ENCODE results near the gene CCRL2.
"Not testable (repeated sequence)": the region's sequence is repeated elsewhere in the genome, so short reads cannot be mapped to it uniquely, and the experiment has no call there.

CCRL2 gene

DNA sequence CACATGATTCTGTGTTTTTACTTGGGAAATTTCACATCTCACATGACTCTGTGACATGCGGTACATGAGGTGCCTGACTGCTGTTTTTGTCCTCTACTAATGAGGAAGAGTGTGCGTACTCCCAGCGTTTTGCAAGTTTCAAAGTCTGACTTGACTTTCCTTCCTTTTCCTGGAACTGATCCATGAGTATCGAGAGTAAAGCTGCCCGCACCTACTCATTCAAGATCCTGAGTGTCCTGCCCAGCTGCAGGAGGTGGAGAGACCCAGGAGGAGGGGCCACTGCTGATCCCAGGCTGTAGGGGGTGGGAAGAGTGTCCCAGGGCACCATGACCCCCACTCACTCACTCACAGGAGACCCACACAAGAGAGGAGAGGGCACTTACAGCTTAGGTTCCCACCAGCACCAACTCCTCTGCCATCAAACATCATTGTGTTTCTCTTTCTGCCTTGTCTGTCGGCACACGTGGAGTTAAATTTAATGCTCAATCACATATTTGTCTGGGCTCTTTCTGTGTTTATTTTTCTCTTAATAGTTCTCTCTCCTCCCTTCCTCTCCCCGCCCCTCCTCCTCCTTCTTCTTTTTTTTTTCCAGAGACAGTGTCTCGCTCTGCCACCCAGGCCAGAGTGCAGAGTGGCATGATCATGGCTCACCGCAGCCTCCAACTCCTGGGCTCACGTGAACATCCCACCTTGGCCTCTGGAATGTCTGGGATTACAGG lies 1.6 kb upstream of the CCRL2 start:
- no peak for DNase-seq

DNA sequence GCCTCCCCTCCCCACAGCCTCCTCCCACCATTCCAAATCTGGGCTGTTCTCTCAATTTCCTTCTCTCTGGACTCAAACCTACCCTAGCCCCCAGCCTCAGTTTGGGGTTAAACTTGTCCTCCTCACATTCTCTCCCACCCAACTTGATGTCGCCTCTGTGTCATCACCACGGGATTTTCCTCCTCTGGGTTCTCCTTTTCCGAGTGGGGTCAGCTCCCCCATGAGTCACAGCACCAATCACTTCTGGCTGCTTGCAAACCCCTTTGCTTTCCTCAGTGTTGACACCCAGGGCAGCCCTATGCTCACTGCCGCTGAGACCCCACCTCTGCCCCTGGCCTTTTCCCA lies 644 bp upstream of the CCRL2 start:
- DNase-seq: no peak

DNA sequence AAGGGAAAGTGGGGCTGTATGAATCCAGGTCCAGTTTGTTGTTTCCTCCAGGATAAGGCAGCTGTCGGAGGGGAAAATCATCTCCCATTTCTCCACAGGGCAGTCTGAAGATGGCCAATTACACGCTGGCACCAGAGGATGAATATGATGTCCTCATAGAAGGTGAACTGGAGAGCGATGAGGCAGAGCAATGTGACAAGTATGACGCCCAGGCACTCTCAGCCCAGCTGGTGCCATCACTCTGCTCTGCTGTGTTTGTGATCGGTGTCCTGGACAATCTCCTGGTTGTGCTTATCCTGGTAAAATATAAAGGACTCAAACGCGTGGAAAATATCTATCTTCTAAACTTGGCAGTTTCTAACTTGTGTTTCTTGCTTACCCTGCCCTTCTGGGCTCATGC lies 911 bp downstream of the CCRL2 start:
- DNase-seq: no peak

DNA sequence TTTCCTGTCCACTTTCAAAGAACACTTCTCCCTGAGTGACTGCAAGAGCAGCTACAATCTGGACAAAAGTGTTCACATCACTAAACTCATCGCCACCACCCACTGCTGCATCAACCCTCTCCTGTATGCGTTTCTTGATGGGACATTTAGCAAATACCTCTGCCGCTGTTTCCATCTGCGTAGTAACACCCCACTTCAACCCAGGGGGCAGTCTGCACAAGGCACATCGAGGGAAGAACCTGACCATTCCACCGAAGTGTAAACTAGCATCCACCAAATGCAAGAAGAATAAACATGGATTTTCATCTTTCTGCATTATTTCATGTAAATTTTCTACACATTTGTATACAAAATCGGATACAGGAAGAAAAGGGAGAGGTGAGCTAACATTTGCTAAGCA lies 1.8 kb downstream of the CCRL2 start:
- DNase-seq: no peak

DNA sequence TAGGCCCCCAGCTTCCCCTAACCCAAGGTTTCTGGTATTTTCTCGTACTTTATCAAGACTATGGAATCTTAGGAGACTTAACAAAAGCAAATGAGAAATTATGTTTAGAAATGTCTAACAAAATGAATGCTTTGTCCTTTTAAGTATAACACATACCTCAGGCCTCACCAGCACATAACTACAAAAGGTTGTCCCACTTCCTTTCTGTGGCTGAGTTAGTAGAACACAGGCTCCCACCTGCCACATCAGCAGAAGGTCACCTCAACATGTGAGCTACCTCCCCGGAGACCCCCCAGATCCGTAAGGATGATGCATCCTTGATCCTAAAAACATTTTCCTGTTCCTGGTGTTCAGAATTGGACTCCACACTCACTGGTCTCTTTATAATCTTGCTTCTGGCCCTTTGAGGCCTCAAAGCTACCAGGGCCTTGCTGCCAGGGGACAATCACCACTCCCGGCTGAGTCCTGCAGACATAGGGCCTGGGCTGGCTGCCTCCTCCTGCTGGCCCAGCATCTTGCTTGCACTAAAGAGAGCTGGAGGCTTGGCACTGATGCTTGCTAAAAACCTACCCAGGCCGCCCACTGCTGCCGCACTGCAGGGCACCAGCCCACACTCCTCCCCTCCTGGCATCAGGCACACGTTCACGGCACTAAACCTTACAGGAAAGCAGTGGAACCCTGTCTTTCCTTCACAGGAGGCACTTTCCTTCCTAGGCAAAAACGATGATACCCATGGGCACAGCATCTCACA lies 2.9 kb downstream of the CCRL2 start:
- no peak for DNase-seq

DNA sequence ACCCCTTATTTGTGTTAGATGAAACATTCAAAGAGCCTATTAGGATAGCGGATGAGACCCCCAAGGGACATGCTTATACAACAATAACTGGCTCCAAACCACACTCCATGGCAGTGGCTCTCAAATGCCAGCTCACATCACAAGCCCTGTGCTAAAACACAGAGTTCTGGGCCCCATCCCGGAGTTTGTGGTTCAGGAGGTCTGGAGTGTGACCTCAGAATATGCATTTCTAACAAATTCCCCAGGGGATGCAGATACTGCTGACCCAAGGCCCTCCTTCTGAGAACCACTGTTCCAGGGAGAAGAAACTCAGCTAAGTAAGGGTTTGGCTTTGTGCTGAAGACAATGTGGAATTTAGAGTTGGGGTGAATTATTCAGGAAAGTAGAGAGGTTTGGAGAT lies 3.6 kb downstream of the CCRL2 start:
- no peak for DNase-seq

DNA sequence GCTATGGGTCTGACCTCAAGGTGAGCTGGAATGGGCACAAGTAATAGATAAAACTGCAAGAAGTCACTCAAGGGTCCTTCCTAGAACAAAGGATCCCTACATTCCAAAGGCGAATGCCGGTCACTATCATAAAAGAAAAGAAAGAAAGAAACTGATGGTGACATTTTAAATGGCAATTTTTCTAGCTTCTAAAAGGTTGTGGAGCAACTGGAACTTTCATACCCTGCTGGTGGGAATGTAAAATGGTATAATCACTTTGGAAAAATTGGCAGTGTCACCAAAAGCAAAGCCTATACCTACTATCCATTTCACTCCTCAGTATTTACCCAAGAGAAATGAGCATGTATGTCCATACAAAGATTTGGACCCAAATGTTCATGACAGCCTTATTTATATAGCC lies 4.2 kb downstream of the CCRL2 start:
- no peak for DNase-seq

DNA sequence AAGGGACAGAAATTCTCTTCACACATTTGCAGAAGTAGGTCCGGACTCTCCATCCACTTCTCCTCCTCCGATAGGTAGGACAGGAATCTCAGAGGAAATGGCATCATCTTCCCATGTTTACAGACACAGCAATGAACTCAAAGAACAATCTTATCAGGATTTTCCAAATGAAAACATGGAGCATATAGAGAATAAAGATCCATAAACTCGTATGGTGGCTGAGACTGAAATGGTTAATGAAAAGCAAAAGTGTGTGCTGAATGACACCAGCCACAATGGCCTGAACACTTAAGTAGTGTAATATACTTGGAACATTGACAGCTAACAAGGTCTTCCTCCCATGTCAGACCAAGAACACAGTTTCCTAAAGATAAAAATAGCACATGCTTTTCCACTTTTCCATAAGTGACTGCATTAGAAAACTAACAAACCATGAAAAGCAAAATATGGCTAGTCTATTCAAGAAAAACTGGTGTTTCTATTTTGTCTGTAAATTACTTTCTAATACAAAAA lies 5.8 kb downstream of the CCRL2 start:
- no peak for DNase-seq

DNA sequence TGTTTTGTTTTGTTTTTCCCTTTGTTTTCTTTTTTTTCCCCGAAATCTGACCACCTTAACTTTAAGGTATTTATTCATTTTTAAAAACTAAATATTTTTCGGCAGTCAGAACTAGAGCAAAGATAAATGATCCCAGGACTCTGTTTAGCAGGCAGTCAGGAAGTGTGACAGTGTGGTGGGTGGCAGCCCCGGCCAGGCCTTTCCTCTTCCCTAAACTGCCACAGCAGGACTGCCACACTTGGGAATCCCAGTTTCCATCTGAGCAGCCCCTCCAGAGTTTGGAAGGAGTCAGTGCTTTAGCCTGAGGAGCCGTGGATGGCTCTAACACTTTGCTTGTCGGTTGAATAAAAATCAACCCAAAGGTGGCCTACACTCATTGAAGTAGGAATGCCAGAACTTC lies 6.9 kb downstream of the CCRL2 start:
- DNase-seq: no peak

DNA sequence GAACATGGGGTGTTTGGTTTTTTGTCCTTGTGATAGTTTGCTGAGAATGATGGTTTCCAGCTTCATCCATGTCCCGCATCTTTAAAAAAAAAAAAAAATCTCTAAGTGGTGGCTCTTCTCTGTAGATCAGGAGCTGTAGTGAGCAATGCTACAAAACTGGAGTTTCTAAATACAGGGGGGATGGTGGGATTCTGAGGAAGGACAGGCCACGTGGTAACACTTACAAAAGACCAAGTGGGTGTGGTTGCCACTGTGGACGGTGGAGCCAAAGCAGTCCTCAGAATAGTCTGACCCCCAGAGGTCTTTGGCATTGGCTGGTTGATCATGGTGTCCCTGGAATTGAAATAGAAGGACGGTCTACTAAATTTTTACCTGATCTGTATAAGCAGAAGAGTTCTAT lies 7.7 kb downstream of the CCRL2 start:
- DNase-seq: no peak

DNA sequence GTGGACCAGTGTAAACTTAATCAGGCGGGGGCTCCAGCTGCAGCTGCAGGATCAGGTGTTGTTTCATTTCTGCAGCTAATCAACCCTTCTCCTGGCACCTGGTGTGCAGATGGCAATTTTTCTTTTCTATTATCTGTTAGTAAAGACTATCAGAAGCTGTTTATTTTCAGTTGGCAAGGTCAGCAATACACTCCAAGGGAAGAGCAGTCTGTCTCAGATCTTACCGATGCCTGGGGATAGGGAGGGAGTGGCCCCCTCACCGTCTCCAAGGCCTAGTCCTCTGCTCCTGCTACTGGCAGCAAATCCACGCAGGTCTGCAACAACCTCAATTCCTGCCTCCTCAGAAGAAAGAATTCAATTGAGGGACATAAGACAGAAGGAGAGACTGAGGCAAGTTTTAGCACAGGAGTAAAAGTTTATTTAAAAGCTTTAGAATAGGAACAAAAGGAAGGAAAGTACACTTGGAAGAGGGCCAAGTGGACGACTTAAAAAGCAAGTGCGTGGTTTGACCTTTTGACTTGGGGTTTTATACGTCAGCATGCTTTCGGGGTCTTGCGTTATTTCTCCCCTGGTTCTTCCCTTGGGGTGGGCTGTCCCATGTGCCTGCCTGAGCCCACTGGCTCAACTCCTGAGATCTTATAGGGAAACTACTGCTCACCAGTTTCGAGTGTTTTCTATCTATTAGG lies 9.2 kb downstream of the CCRL2 start:
- DNase-seq: no peak

DNA sequence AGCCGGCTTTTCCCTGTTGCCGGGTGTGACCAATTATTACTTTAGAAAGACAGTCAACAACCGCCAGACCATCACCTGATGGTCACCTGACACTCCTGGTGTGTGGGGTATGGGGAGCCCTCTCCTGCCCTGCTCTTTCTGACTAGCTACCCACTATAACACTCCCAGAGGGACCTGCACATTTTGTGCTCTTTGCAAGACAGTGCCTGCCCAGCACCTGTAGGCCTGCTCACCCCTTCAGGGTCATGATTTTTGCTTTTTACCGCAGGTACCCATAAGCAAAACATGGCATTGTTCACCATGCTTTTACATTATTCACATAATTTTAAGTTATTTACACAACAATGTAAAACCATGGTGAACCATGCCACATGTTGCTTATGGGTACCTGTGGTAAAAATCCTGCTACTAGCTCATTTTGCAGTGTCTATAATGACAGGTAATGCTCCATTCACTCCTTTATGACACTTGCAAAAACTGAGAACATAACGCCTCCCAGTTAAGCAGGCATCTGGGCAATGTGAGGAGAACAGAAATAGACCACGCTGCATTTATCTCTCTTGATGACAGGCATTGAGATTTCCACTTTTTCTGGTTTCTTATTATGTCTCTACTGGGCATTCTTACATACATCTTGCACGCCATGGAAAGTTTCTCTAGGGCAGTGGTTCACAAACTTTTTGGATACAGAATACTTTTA lies 9.9 kb downstream of the CCRL2 start:
- DNase-seq: no peak

DNA sequence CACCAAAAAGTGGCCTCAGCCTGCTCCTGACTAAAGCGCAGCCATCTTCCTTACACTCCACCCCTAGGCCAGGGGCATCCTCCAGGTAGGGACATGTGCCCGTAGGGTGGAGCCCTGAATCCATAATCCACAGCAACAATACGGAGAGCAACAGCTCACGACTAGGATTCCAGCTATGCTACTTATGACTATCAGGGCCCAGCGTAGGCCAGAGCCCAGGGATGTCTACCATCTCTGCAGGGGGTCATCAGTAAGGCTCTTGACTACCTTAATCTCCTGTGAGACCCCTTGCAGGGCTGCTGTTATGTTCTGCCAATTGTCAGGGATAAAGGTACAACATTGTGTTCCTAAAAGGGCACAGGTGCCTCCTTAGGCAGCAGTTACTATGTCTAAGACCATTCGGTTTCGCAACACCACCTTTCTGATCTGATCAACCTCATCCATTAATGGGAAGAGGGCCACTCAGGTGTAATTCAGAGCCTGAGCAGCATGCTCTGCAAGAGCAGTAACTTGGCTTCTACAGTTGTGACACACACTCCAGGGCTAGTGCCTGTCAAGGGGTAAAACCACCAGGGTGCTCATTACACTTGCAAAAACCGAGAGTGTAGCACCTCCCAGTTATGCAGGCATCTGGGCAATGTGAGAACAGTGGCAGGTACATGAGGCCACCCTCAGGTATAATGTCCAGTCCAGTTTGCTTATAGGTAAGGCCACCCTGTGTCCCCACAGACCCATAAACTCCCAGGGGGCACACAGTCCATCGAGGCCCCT lies 11.0 kb downstream of the CCRL2 start:
- DNase-seq: no peak

DNA sequence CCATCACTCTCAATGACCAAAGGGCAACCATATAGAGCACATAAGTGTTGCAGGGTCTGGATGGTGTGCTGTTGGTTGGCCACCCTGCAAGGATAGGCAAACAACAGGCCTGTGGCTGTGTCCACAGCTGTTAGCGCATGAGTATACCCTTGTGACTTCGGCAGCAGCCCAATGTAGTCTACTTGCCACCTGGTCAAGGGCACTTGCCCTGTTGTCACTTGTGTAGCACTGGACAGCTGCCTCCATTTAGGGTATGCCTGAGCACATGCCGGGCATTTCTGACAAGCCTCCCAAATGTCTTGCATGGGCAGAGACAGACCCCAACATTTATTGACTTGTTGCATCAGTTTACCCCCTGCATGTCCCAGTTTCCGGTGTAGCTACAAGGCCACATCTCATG lies 12.8 kb downstream of the CCRL2 start:
- DNase-seq: no peak

DNA sequence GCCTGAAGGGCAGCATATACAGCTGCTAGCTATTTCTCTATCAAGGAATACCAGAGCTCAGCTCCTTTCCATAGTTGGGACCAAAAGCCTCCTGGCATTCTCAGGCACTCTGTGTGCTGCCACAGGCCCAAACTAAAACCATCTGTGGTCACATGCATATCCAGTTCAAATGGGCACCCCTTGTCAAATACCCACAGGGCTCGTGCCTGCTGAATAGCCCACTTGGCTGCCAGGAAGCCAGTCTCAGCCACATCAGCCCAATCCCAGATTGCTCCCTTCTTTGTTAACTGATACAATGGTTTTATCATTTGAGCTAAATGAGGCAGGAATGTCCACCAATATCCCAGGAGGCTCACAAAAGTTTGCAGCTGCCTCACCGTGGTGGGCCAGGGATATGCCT lies 13.9 kb downstream of the CCRL2 start:
- no peak for DNase-seq

DNA sequence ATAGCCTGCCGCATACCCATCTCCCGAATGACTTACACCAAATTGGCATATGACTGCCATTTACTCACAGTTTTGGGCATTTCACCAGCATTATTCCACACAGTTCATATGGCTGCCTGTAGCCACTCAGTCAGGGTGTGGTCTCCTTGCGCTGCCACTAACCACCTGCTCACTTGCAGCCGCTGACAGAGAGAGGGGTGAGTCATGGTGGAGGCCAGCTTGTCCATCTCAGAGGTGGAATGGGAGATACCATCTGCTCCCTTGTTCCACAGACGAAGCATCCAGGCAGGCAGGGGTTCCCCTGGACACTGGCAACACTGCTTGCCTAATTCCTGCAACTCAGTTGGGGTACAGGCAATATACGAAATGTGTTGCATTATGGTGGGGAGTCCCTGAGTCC lies 15.6 kb downstream of the CCRL2 start:
- no peak for DNase-seq

DNA sequence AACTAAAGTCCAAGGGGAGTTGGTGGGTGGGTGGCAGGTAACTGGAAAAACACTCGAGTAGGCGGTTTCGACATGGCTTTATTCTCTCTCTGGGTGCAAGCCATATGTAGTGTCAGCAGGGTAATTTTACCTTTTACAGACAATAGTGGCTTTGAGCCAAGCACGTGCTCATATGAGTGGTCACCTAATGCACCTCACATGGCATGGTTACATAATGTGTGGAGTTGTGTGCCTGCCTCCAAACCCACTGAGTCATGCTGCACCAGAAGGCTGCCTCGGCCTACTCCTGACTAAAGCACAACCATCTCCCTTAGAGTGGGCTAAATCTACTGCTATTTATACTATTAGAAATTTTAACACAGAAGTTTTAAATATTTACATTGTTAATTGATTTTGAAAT lies 16.5 kb downstream of the CCRL2 start:
- no peak for DNase-seq

DNA sequence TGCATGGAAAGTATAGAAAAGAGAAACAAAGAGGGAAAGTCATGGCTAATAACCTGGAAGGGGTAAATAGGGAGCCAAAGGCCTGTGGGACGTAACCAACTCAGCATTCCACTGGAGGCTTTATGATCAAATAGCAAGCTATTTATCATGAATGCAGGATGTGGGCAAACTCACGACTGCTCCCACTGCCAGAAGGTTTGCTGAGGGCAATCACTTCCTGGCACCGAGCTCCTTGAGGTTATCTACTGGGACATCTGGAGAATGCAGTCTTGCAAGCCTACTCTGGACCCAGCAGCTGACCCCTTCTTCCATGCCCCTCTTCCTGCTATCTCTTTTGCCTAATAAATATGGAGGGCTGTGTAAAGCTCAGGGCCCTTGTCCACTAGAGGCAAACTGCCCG lies 19.4 kb downstream of the CCRL2 start:
- DNase-seq: not testable (repeated sequence)

DNA sequence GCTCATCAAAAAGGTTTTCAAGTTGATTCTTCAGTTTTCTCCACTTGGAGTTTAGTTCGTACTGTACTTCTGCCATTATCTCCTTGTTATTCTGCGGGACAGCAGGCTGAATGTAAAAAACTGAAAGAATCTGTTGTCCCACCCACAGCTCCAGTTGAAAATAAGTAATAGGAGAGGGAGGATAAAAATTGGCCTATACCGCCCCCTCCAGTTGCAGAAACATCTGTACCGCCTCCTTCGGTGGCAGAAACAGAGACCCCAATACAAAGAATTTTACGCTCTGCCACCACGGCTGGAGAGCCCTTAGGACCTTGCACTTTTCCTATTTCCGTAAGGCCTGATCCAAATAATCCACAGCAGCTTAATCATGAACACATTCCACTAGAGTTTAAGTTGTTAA lies 20.3 kb downstream of the CCRL2 start:
- not testable (repeated sequence) for DNase-seq

DNA sequence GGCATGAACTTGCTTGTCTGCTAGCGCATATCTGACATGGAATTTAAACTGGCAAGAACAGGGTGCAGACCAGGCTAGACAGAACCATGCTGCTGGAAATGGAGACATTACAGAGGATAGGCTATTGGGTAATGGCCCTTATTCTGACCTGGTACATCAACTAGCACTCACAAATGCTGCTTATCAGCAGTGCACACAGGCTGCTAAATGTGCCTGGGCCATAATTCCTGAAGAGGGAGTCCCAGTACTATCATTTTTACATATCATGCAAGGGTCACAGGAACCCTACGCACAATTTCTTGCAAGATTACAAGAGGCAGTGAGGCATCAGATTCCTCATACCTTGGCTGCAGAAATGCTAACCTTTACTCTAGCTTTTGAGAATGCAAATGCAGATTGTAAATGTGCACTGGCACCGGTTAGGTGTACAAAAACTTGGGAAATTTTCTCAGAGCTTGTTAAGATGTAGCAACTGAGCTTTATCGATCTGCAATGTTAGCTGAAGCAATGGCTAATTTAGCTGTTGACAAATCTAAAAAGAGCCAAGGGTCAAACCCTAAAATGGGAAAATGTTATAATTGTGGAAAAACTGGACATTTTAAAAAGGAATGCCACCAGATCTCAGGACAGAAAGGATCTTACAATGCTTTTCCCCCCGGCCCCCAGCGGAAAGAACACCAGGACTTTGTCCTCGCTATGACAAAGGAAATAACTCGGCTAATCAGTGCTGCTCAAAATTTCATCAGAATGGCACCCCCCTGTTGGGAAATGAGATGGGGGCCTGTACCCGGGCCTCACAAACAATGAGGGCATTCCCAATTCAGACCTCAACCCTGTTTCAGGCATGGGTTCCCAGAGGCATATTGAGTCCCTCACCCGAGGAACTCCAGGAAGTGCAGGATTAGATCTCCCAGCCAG lies 21.1 kb downstream of the CCRL2 start:
- no peak for DNase-seq

DNA sequence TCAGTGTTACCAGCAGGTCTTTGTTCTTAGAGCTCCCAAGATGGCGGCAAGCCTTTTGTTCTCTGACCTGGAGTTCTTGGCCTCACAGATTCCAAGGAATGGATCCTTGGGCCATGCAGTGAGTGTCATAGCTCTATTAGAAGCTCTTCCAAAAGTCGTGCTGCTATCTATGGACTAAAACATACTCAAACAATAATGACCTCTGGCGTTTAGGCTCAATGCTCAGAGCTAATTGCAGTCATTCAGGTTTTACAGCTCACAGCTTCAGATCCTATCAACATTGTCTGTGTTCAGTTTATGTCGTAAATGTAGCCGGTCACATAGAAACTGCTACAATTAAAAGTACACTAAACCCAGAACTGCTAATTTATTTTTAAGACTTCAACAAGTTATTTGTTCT lies 22.2 kb downstream of the CCRL2 start:
- DNase-seq: no peak

DNA sequence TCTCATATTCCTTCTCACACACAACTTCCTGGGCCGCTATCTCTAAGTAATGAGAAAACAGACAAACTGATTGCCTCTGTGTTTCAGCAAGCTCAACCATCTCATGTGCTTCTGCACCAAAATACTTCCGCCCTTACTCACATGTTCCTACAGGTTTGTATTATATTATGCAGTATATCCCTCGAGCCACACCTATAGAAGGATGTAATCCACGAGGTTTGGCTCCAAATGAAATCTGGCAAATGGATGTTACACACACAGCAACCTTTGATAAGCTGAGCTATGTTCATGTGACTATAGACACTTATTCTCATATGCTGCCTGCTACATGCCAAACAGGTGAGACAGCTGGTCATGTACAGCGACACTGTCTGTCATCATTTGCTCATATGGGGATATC lies 22.6 kb downstream of the CCRL2 start:
- DNase-seq: no peak
